Measurements from ENCODE around the gene FSCN2. TPM values are rescaled to one million over a fixed set of nuclear protein-coding genes. Genes with fewer than 3 reads are reported as not detected.
"Not testable (repeated sequence)": the region's sequence is repeated elsewhere in the genome, so short reads cannot be mapped to it uniquely, and the experiment has no call there.

The FSCN2 gene
- total RNA-seq, 1 donor = 2.2 TPM

GRCh38 chr17:81524039-81524864, 3.9 kb upstream of the FSCN2 start:
- no peak for DNase-seq (ENCODE audit: low read depth in 2 of 3, low spot score in 2 of 3)

DNA sequence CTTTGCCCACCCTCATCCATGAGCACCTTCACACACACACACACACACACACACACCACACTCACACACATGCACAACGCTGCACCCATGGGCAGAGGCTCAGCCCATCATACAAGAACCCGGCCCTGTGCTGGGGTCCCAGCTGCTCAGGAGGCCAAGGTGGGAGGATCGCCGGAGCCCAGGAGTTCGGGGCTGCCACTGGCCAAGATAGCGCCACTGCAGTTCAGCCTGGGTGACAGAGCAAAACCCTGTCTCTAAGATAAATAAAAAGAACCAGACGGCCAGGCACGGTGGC, 3.4 kb upstream of the FSCN2 start:
- DNase-seq (ENCODE audit: low read depth in 2 of 3, low spot score in 2 of 3) = no peak

GRCh38 chr17:81526662-81527571, 1.3 kb upstream of the FSCN2 start:
- DNase-seq (ENCODE audit: low read depth in 2 of 3, low spot score in 2 of 3) = no peak

- DNase-seq (ENCODE audit: low read depth in 2 of 3, low spot score in 2 of 3) = no peak
Measured at GRCh38 chr17:81528384-81528650, 140 bp downstream of the FSCN2 start.

GRCh38 chr17:81528651-81529436, 667 bp downstream of the FSCN2 start:
- DNase-seq (ENCODE audit: low read depth in 2 of 3, low spot score in 2 of 3) = no peak

- DNase-seq (ENCODE audit: low read depth in 2 of 3, low spot score in 2 of 3) = no peak
Measured at GRCh38 chr17:81529437-81529803, 1.2 kb downstream of the FSCN2 start.

DNA sequence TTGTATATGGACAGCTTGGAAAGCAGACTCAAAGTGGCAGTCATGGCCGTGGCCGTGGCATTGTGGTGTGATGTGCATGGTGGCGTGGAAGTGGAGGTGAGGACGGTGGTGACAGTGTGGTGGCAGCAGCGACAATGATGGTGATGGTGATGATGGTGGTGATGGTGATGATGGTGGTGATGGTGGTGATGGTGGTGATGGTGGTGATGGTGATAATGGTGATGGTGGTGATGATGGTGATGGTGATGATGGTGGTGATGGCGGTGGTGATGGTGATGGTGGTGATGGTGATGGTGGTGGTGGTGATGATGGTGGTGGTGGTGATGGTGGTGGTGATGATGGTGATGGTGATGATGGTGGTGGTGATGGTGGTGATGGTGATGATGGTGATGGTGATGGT, 2.8 kb downstream of the FSCN2 start:
- DNase-seq (ENCODE audit: low read depth in 2 of 3, low spot score in 2 of 3) = not testable (repeated sequence)

DNA sequence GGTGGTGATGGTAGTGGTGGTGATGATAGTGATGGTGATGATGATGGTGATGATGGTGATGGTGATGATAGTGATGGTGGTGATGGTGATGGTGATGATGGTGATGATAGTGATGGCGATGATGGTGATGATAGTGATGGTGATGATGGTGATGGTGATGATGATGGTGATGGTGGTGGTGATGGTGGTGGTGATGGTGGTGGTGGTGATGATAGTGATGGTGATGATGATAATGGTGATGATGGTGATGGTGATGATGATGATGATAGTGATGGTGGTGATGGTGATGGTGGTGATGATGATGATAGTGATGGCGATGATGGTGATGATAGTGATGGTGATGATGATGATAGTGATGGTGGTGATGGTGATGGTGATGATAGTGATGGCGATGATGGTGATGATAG, 3.8 kb downstream of the FSCN2 start:
- DNase-seq (ENCODE audit: low read depth in 2 of 3, low spot score in 2 of 3) = not testable (repeated sequence)

GRCh38 chr17:81532490-81533287, 4.5 kb downstream of the FSCN2 start:
- DNase-seq (ENCODE audit: low read depth in 2 of 3, low spot score in 2 of 3) = no peak

- no peak for DNase-seq (ENCODE audit: low read depth in 2 of 3, low spot score in 2 of 3)
Measured at GRCh38 chr17:81533339-81534141, 5.4 kb downstream of the FSCN2 start.

DNA sequence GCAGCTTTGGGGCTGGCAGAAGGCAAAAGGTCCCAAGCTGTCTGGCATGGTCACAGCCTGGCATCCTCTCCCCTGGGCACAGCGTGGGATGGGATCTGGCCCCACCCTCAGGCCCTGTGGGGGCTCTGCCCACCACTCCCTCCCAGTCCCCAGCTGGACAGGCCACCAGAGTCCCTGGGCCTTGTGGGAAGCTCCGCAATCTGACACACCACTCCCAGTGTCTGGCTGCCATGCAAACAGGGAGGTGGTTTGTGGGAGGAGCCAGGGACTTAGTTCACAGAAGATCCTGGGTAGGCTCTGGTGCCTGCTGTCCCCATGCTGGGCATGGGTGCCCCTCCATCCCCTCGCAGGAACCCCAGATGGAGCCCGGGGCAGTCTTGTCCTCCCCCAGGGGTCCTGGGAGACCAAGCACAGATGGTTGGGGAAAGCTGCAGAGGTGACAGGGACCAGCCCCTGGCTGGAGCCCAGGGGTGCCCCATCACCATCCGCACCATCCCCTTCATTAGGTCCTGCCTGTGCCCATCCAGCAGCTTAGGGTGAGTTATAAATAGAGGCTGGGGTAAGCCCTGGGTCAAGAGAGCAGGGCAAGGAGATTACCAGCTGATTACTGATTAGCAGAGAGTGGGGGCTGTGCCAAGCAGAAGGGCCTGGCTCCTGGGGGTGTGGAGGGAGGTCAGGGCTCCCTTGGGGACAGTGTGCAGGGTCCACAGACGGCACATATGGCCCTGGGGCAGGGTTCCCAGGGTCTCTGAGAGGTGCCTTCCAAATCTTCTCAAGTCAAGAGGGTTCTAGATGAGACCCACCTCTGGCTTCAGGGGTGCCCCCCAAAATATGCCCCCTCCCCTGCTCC, 6.2 kb downstream of the FSCN2 start:
- DNase-seq (ENCODE audit: low read depth in 2 of 3, low spot score in 2 of 3) = no peak

GRCh38 chr17:81535007-81535328, 6.8 kb downstream of the FSCN2 start:
- no peak for DNase-seq (ENCODE audit: low read depth in 2 of 3, low spot score in 2 of 3)

DNA sequence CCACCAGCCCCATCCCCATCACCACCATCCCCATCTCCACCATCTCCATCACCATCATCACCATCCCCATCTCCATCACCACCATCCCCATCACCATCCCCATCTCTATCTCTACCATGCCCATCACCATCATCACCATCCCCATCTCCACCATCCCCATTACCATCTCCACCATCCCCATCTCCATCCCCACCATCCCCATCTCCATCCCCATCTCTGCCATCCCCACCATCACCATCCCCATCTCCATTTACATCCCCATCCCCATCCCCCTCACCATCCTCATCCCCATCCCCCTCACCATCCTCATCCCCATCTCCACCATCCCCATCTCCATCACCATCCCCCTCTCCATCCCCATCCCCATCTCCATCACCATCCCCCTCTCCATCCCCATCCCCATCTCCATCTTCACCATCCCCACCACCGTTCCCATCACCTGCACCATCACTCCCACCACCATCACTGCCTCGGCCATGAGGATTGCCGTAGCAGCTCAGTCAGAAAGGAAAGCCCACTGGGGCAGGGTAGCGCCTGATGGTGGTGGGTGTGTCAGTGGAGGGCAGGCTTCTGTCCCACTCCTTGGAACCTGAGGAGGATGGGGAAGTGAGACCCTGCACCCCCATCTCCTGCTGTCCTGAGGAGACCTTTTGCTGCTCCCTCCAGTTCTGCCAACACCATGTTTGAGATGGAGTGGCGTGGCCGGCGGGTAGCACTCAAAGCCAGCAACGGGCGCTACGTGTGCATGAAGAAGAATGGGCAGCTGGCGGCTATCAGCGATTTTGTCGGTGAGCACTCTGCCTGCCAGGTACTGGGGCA, 7.5 kb downstream of the FSCN2 start:
- DNase-seq (ENCODE audit: low read depth in 2 of 3, low spot score in 2 of 3) = no peak

GRCh38 chr17:81536299-81537290, 8.4 kb downstream of the FSCN2 start:
- peak in 1 of 3 donors; percentile 43 for DNase-seq (ENCODE audit: low read depth in 2 of 3, low spot score in 2 of 3)

GRCh38 chr17:81537343-81537855, 9.2 kb downstream of the FSCN2 start:
- peak in 2 of 3 donors; percentile 58 to 70 for DNase-seq (ENCODE audit: low read depth in 2 of 3, low spot score in 2 of 3)

DNA sequence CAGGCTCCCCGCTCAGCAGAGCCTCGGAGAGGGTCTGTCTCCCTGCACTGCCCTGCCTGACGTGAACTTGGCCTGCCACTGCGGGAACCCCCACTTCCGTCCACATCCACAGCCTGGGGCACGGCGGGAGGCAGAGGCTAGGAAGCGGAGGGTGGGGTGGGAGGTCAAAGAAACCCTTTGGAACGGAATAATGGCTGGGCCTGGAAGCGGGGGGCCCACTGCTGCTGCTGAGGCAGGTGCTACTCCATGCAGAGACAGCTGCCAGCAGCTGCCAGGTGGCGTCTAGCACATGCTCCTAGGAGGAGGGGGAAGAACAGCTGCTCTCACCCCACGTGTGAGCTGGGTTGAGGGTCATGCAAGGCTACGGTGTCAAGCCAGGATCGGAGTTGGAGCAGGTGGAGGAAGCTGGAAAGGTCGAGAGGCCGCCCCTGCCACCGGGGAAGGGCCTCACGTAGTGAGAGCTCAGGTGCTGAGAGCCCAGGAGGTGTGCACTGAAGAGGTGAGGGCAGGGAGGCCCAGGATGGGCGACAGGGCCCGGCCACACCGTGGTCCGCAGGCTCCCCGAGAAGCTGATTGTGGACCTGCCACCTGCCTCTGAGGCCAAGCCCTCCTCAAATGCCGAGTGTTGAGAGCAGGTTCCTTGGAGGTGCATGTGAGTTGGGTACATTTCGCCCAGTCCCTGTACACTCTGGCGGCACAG, 9.8 kb downstream of the FSCN2 start:
- DNase-seq (ENCODE audit: low read depth in 2 of 3, low spot score in 2 of 3) = no peak

Data from hematopoietic multipotent progenitor cell (in vitro differentiated cells).